Brain microvascular endothelial cell (primary cell): ENCODE data around the gene BRWD1.

Experiments used
- DNase-seq: peaks from one replicate; pipeline ENCODE4 v3.0.0-alpha.2; 2020
- H3K27ac ChIP-seq: fragments of 250-450 bp; sonication (Bioruptor Pico); 2 replicates; pipeline ENCODE4 v1.5.1; 2020; ENCODE audit warnings: mild to moderate bottlenecking, moderate library complexity
- H3K27me3 ChIP-seq: fragments of 250-450 bp; sonication (Bioruptor Pico); replicated peaks from 2 replicates; pipeline ENCODE4 v1.5.1; 2020; ENCODE audit warnings: mild to moderate bottlenecking
- H3K36me3 ChIP-seq: fragments of 250-450 bp; sonication (Bioruptor Pico); replicated peaks from 2 replicates; pipeline ENCODE4 v1.5.1; 2020; ENCODE audit warnings: mild to moderate bottlenecking
- H3K4me3 ChIP-seq: 2 replicates; pipeline ENCODE4 v1.5.1; 2011; ENCODE audit warnings: low read depth, mild to moderate bottlenecking, control low read depth, low read length, moderate library complexity
- CTCF ChIP-seq: IDR thresholded peaks from 2 replicates; pipeline ENCODE4 v1.5.1; 2011; ENCODE audit warnings: low read depth, mild to moderate bottlenecking, moderate library complexity, low read length, control low read depth, inconsistent platforms; ENCODE audit errors: missing control alignments
- in situ Hi-C: cut with HindIII; loops from 2 replicates; pipeline ENCODE4 v1.10.0; 2017; ENCODE audit warnings: low sequenced_read_pairs, low pct_ligation_motif_present

BRWD1 gene

GRCh38 chr21:39217356-39218081 lies 95.9 kb downstream of the BRWD1 start:
- H3K27ac ChIP-seq = no peak overlapping the region
- TF ChIP-seq CTCF = no peak
- in situ Hi-C loops = no loop called here
- no peak overlapping the region for H3K4me3 ChIP-seq
- H3K27me3 ChIP-seq = no peaks in the 10 kb centered on the region
- H3K36me3 ChIP-seq = peaks cover 12% of the 10 kb centered on the region
- no peak for DNase-seq

- no peak for DNase-seq
- Histone ChIP-seq H3K4me3 (no peak overlapping the region), H3K27ac (no peak overlapping the region), H3K36me3 (peaks cover 12% of the 10 kb centered on the region), H3K27me3 (no peaks in the 10 kb centered on the region)
- in situ Hi-C loops = no loop called here
- no peak for TF ChIP-seq CTCF
Measured at GRCh38 chr21:39216290-39216689, 97.1 kb downstream of the BRWD1 start.

- Histone ChIP-seq H3K36me3 (peaks cover 15% of the 10 kb centered on the region), H3K27ac (no peak overlapping the region), H3K4me3 (no peak overlapping the region), H3K27me3 (no peaks in the 10 kb centered on the region)
- in situ Hi-C loops = no loop called here
- no peak for TF ChIP-seq CTCF
- no peak for DNase-seq
Measured at GRCh38 chr21:39215078-39215477, 98.4 kb downstream of the BRWD1 start.

- Histone ChIP-seq H3K4me3 (no peak overlapping the region), H3K27me3 (no peaks in the 10 kb centered on the region), H3K27ac (no peak overlapping the region), H3K36me3 (peaks cover 25% of the 10 kb centered on the region)
- in situ Hi-C loops = no loop called here
- no peak for DNase-seq
- no peak for TF ChIP-seq CTCF
Measured at GRCh38 chr21:39209334-39209688, 104.1 kb downstream of the BRWD1 start.

GRCh38 chr21:39208624-39209333 lies 104.7 kb downstream of the BRWD1 start:
- H3K4me3 ChIP-seq = no peak overlapping the region
- DNase-seq = no peak
- in situ Hi-C loops = no loop called here
- no peak for TF ChIP-seq CTCF
- no peaks in the 10 kb centered on the region for H3K27me3 ChIP-seq
- peaks cover 25% of the 10 kb centered on the region for H3K36me3 ChIP-seq
- H3K27ac ChIP-seq = no peak overlapping the region
